ENCODE data around the gene DDRGK1.

The DDRGK1 gene

GRCh38 chr20:3235666-3236324 is 31.3 kb upstream of the DDRGK1 start:
- no peak for DNase-seq (ENCODE audit: low read depth in 2 of 2)

GRCh38 chr20:3233991-3234498 is 29.6 kb upstream of the DDRGK1 start:
- no peak for DNase-seq (ENCODE audit: low read depth in 2 of 2)

GRCh38 chr20:3233131-3233990 is 28.9 kb upstream of the DDRGK1 start:
- DNase-seq (ENCODE audit: low read depth in 2 of 2) = no peak

GRCh38 chr20:3231889-3232588 is 27.6 kb upstream of the DDRGK1 start:
- DNase-seq (ENCODE audit: low read depth in 2 of 2) = no peak

GRCh38 chr20:3231116-3231515 is 26.6 kb upstream of the DDRGK1 start:
- no peak for DNase-seq (ENCODE audit: low read depth in 2 of 2)

GRCh38 chr20:3229798-3230197 is 25.3 kb upstream of the DDRGK1 start:
- no peak for DNase-seq (ENCODE audit: low read depth in 2 of 2)

GRCh38 chr20:3229158-3229557 is 24.7 kb upstream of the DDRGK1 start:
- no peak for DNase-seq (ENCODE audit: low read depth in 2 of 2)

GRCh38 chr20:3228750-3229032 is 24.2 kb upstream of the DDRGK1 start:
- no peak for DNase-seq (ENCODE audit: low read depth in 2 of 2)

GRCh38 chr20:3227936-3228749 is 23.7 kb upstream of the DDRGK1 start:
- DNase-seq (ENCODE audit: low read depth in 2 of 2) = no peak

- no peak for DNase-seq (ENCODE audit: low read depth in 2 of 2)
These were observed 23.0 kb upstream of the DDRGK1 start for GRCh38 chr20:3227506-3227905.

- DNase-seq (ENCODE audit: low read depth in 2 of 2) = no peak
These were observed 22.4 kb upstream of the DDRGK1 start for GRCh38 chr20:3226864-3227263.

GRCh38 chr20:3226093-3226492 is 21.6 kb upstream of the DDRGK1 start:
- no peak for DNase-seq (ENCODE audit: low read depth in 2 of 2)

GRCh38 chr20:3224681-3225421 is 20.4 kb upstream of the DDRGK1 start:
- DNase-seq (ENCODE audit: low read depth in 2 of 2) = no peak

- no peak for DNase-seq (ENCODE audit: low read depth in 2 of 2)
These were observed 19.7 kb upstream of the DDRGK1 start for GRCh38 chr20:3223994-3224680.

GRCh38 chr20:3223651-3223993 is 19.1 kb upstream of the DDRGK1 start:
- DNase-seq (ENCODE audit: low read depth in 2 of 2) = no peak

GRCh38 chr20:3222635-3223600 is 18.4 kb upstream of the DDRGK1 start:
- DNase-seq (ENCODE audit: low read depth in 2 of 2) = no peak

GRCh38 chr20:3221398-3222226 is 17.1 kb upstream of the DDRGK1 start:
- no peak for DNase-seq (ENCODE audit: low read depth in 2 of 2)

- peak; percentile 63 to 67 for DNase-seq (ENCODE audit: low read depth in 2 of 2)
These were observed 14.0 kb upstream of the DDRGK1 start for GRCh38 chr20:3218307-3218988.
